Regular cardiac myocyte (primary cell): Measurements from ENCODE around the gene ATF1. TPM values are rescaled to one million over a fixed set of nuclear protein-coding genes. Genes with fewer than 3 reads are reported as not detected.

Experiments used
- total RNA-seq: library from RNA; depleted of rRNA; stranded (reverse); fragments of >200 nt; gene quantifications from 2 replicates; pipeline ENCODE4 v1.2.3, GENCODE V29; 2014

The ATF1 gene
- total RNA-seq = 21.5 and 22.3 TPM in 2 replicates

GRCh38 chr12:50763639-50764285, at the start of gene ATF1:
ATF1 (plus strand) TSS chr12:50764101; CDS start chr12:50780146, 16,045 bp downstream.

GRCh38 chr12:50842637-50843493, 79.0 kb downstream of the ATF1 start, which contains the start of gene TMPRSS12:
TMPRSS12 (plus strand) TSS chr12:50842926; CDS start chr12:50842965, 39 bp downstream.

Other genes starting within 250 kb of the ATF1 start
- gene TMPRSS12, start 78.8 kb downstream of the ATF1 start, total RNA-seq = not detected in 2 replicates
- not detected in 2 replicates for gene HIGD1C, start 188.4 kb downstream of the ATF1 start, total RNA-seq